H7 (cell line): ENCODE data around the gene PHACTR1. TPM values are rescaled to one million over a fixed set of nuclear protein-coding genes. Genes with fewer than 3 reads are reported as not detected.

Source experiments
- DNase-seq: peaks from one replicate; pipeline ENCODE4 v3.0.0; 2012
- H3K27me3 ChIP-seq: 2 replicates; pipeline ENCODE4 v1.6.0; 2011; ENCODE audit warnings: mild to moderate bottlenecking, low read length; ENCODE audit not compliant: control insufficient read depth, insufficient read depth
- H3K36me3 ChIP-seq: replicated peaks from 2 replicates; pipeline ENCODE4 v1.5.1; 2011; ENCODE audit warnings: low read length; ENCODE audit not compliant: control insufficient read depth, insufficient read depth
- H3K4me3 ChIP-seq: 2 replicates; pipeline ENCODE4 v1.5.1; 2011; ENCODE audit warnings: low read depth, mild to moderate bottlenecking, control low read depth, low read length, moderate library complexity; ENCODE audit not compliant: insufficient read depth
- total RNA-seq: library from RNA; depleted of rRNA; stranded (reverse); fragments of >200 nt; shearing (Covaris generic); gene quantifications from 2 replicates; pipeline ENCODE4 v1.2.3, GENCODE V29; 2014

Gene PHACTR1
- total RNA-seq, 1 experiment from 2014 or later = 3.3 TPM

DNA sequence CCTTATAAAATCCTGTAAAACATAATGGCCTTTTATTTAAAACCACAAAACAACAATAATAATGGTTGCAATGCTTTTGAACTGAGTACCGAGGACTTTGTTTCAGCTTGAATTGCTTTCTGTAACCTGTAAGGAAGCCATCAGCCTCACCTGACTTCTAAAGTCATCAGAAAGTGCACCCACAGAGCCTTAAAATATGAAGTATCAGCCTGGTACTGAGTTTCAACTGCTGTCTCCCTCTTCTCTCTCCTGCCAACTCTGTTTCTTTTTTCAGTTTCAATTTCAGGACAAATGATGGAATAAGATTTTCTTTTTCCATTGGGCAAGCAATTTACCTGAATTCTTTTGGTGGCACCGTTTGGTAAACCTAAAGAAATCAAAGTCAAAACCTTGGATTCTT is 119.4 kb downstream of the PHACTR1 start:
- Histone ChIP-seq H3K27me3 (no peaks in the 10 kb centered on the region), H3K4me3 (no peak overlapping the region), H3K36me3 (no peaks in the 10 kb centered on the region)
- DNase-seq = no peak

DNA sequence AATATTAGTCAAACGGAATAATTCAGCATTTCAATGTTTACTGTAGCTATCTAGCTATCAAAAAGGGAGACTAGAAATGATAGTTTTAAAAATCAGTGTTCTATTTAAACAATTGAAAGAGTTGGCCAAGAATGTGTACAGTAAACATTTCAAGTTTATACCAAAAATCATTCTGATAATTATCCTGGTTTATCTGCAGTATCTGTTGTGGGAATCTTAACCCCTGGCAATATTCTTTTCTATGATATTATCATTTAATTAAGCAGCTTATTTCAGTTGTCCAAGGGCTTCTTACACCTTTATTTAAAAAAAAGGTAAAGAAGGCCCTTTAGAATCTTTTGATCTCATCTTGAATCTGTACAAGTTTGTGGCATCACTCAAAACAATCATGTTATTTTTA is 125.1 kb downstream of the PHACTR1 start:
- Histone ChIP-seq H3K4me3 (no peak overlapping the region), H3K36me3 (no peaks in the 10 kb centered on the region), H3K27me3 (no peaks in the 10 kb centered on the region)
- DNase-seq = no peak

DNA sequence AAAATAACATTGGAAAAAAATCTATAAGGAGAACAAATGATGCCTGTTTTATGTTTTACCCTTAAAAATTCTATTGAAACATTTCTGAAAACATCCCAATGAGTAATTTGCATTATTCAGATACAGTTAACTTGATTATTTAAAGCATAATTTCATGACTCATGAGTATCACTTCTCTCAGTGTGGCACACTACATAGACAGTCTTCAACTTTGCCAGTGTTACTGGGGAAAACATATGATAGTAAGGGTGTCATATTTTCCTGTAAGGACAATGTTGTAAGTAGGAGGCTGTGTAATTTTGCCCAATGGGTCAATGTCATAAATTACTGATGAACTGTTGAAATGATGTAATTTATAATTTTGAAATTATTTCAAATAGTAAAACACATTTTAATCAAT is 125.5 kb downstream of the PHACTR1 start:
- DNase-seq = no peak
- H3K4me3 ChIP-seq = no peak overlapping the region
- H3K27me3 ChIP-seq = no peaks in the 10 kb centered on the region
- no peaks in the 10 kb centered on the region for H3K36me3 ChIP-seq

DNA sequence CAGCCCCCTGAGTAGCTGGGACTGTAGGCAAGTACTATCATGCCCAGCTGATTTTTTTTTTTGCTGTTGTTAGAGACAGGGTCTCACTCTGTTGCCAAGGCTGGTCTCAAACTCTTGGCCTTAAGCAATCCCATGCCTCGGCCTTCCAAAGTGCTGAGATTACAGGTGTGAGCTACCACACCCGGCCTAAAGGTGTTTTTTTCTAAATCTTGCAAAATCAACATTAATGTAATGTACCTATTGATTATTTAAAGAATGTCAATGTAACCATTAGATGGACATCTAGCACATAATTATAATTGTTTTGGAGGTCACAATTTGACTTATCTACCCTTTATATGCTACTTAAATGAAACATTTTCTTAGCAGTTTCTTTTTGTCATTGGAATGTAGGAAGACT is 126.1 kb downstream of the PHACTR1 start:
- Histone ChIP-seq H3K27me3 (no peaks in the 10 kb centered on the region), H3K36me3 (no peaks in the 10 kb centered on the region), H3K4me3 (no peak overlapping the region)
- no peak for DNase-seq

DNA sequence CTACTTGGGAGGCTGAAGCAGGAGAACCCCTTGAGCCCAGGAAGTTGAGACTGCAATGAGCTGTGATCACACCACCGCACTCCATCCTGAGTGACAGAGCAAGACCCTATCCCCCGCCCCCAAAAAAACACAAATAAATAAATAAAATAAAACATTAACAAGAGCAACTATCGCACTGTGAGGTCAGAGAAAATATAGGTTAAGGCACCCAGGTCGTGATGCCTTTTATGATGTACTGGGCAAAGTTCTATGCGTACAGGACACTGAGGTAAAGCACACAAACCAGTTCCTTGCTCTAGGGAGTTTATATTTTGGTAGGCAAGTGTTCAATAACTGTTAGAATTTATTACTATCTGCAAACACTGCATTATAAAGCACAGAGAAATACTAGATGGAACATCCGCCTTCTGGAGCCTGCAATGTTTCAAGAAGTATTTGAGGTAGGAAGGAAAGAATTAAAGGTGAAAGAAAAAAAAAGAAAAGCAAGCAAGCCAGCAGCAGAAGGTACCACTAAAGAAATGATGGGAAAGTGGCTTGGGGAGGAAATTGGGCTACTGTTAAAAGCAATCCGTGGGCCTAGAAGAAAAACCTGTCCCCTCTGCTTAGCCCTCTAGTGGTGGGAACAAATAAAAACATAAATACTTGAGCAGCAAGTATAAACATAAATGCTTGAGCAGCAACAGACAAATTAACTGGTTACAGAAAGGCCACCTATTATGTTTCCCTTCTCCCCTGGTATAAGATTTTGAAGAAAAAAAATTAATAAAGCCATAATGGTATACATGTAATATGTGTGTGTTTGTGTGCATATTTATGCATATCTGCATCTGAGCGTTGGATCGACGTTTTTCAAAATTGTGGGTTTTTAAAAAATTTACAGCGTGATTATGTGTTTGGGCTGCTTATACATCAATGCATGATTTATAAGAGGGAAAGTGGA is 128.0 kb downstream of the PHACTR1 start:
- DNase-seq = peak; percentile 56
- Histone ChIP-seq H3K4me3 (no peak overlapping the region), H3K36me3 (no peaks in the 10 kb centered on the region), H3K27me3 (no peaks in the 10 kb centered on the region)

DNA sequence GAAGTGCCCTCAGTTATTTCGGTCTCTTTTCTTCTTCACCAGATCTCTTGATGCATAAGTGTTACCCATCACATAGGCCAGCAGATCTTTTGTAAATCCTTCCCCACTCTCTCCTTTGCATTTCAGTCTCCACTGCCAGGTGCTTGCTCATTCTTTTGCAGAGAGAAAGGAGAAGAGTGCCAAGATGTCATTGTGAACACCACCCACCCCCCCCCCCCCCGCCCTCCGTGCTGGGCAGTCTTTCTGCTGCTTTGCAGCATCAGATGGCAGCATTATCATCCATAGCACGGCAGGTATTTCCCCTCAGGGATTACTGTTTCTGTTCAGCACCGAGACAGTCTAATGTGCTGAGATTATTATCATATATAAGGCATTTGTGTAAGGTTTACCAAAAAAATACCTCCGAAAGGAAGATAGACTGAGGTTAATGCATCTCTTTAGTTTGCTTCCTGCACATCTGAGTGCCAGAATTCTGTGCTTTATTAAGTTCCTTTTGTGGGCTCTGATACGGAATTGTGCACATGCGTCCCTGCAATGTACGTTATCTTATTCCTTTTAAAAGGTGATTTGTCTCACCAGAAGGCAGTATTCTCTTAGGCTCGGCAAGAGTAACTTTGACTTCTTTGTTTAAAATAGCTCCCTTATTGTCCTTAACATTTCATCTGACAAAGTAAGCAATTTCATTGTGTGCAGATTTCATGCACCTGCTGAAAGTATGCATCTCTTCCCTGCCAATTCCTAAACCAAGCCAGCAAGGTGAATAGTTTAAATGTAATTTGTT is 128.8 kb downstream of the PHACTR1 start:
- DNase-seq = peak; percentile 40
- H3K4me3 ChIP-seq = no peak overlapping the region
- H3K27me3 ChIP-seq = no peaks in the 10 kb centered on the region
- no peaks in the 10 kb centered on the region for H3K36me3 ChIP-seq

DNA sequence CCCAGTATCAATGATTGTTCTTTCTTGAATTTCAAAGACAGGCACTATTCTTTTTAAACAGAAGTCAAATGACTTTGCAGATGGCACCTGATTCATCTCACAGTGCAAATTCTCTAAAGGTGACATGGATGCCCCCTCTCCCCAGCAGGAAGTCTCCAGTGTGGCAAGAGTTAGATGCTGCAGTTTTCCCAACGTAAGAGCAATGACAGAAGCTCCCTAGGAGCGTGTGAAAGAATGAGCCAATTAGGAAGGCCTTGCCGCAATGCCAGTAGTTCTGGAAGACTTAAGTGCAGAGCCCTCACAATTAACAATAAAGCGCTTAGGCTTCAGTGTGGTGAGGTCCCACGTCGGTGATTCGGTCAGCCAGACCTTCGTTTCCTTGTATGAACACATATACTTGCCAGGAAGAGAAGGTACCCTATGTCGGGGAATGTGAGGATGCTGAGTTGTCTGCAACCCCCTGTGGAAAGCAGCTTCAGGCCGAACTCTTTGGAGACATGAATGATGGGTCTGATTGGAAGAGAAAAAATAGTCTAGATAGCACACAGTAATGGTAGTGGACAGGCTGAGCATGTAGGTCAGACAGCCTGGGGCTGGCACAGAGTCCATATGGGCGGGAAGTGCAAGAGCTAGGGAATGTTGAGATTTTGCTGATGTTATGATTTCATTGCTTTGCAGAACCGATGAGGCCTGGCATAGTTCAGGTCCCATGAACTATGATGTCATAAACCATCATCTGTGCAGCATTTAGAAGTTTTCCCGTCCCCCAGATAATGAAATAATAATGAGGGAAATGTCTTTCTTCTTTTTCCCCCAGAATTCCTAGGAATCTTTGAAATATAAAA is 132.6 kb downstream of the PHACTR1 start:
- H3K4me3 ChIP-seq = no peak overlapping the region
- no peak for DNase-seq
- H3K36me3 ChIP-seq = no peaks in the 10 kb centered on the region
- H3K27me3 ChIP-seq = no peaks in the 10 kb centered on the region

DNA sequence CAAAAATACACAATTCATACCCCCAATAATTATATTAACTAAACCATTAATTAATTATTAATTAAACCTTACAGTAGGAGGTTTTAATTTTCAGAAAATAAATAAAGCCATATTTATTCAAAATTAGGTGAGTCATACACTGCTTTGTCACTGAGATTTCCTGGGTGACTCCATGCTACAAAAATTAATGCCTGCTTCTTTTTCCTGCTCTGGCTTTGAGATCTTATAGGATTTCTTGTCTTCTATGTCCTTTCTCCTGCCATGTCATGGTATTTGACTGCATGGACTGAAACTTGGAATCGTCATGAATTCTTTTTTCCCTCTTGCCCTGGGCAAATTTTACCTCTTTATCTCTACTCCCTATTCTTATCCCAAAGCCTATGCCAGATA is 133.2 kb downstream of the PHACTR1 start:
- no peaks in the 10 kb centered on the region for H3K27me3 ChIP-seq

DNA sequence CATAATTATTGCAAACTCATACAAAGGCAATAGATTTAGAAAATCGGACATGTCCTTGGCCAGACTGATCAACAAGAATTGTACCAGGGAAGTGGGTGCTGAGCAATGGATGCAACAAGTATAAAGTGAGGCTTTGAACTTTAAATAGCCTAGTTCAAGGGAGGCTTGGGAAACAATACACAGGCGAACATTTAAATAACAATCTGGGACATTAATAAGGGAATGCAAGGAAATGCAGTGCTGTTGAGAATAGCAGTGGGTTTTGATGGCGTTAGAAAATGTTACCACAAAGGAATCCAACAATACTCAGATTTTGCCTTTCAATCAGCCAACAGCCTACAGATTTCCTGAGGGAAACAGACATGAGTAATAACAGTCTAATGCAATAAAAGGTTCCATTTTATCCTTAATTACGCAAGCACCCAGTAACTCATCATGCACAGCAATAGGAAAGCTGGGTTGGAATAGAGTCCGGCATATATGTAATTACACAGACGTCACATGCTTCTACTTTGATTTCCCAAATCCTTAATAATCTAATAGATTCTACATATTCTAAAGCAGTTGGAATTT is 134.6 kb downstream of the PHACTR1 start:
- H3K27me3 ChIP-seq = no peaks in the 10 kb centered on the region
- no peak overlapping the region for H3K4me3 ChIP-seq
- no peaks in the 10 kb centered on the region for H3K36me3 ChIP-seq
- no peak for DNase-seq

More for the DNA sequence above, 133.2 kb downstream of the PHACTR1 start:
- no peak for DNase-seq
- H3K4me3 ChIP-seq = no peak overlapping the region
- no peaks in the 10 kb centered on the region for H3K36me3 ChIP-seq

DNA sequence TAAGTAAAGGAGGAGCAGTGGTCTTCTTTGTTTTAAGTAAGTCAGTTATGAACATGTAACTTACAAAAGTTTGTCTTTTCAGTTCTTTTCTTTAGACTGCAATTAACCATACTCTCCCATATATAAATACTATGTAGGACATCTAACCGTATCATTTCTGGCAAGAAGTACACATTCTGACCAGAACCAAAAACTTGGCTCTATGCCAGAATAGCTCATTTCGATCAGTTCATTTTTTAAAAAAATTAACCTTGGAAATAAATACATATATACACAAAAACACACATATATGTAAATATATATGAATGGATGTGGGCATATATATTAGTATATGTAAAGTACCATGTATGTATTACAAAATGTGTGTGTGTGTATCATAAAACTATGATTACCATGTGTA is 145.0 kb downstream of the PHACTR1 start:
- Histone ChIP-seq H3K36me3 (no peaks in the 10 kb centered on the region), H3K27me3 (no peaks in the 10 kb centered on the region), H3K4me3 (no peak overlapping the region)
- DNase-seq = no peak

DNA sequence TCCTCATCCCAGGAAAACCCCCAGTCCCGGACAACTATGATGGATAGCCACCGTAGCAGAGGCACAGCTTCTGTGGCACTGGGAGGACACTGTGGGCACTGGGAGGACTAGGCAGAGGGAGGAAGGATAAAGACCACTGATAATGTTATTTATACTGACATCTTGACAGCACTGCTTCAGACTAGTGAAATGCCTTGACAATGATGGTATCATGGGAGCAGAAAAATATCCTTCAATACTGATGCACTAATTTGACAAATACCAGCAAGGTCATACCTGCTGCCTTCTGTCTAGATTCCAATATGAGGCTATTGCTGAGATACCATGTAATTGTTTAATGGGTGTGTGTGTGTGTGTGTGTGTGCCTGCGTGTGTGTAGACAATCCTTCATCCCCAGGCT is 148.6 kb downstream of the PHACTR1 start:
- DNase-seq = no peak
- Histone ChIP-seq H3K36me3 (no peaks in the 10 kb centered on the region), H3K4me3 (no peak overlapping the region), H3K27me3 (no peaks in the 10 kb centered on the region)

DNA sequence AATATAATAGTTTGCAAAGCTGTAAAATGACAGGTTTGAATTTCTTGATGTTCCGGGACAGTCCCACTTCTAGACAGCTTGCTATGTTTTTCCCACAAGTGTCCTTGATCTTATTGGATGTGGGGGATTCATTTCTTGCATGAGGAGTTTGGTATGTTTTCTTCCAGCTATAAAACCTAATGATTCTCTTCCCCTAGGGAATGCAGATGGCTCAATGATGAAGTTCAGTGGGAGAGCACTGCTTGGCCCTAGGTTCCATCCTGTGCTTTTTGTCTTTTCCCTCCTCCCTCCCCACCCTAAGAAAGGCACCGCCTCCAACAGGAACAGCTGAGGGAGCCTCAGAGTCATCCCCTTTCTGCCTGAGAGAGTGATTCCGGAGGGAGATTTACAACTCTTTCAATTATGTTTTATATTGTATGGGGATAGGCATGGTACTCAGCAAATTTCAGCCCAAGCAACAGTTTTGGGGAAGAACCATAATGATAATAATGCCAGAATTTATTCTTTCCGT is 149.2 kb downstream of the PHACTR1 start:
- H3K4me3 ChIP-seq = no peak overlapping the region

DNA sequence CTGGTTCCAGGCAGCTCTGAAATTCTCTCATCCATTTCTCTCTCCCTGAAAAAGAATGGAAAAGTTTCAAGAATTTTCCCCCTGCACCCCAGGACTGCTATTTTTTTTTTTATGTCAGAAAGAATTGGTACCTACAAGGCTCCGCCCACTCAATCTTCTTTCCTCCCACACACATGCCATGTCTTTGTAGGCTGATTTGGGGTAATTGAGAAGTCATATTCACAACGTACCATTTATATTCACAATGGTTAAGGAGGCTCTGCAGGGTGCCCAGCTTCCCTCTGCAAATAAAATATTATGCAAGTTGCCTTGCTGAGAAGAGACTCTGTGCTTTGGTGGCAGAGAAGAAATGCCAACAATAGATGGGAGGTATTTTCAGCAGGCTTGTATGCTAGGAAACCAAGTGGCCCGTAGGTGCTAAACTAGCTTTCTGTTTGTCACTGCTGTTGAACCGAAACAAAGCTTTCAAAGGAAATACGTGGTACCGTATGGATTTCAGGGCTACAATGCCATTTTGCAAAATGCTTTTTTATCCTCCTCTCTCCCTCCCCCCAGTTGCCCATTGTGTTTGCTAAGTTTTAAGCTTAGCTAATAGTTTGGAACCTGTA is 150.0 kb downstream of the PHACTR1 start:
- H3K4me3 ChIP-seq = no peak overlapping the region
- H3K36me3 ChIP-seq = no peaks in the 10 kb centered on the region
- H3K27me3 ChIP-seq = no peaks in the 10 kb centered on the region
- no peak for DNase-seq

More for the DNA sequence above, 149.2 kb downstream of the PHACTR1 start:
- no peak for DNase-seq
- no peaks in the 10 kb centered on the region for H3K27me3 ChIP-seq
- no peaks in the 10 kb centered on the region for H3K36me3 ChIP-seq
